SU-DHL-6 (cell line): ENCODE data around the gene FAM117A.

Source experiments
- H2AFZ ChIP-seq: fragments of 200-600 bp; sonication (generic); 2 replicates; pipeline ENCODE4 v1.6.1; 2014; ENCODE audit warnings: low read depth, mild to moderate bottlenecking, moderate library complexity, mixed read lengths, antibody characterized with exemption, low read length; ENCODE audit not compliant: severe bottlenecking
- H3F3A ChIP-seq: fragments of 200-600 bp; shearing (Covaris generic); 2 replicates; pipeline ENCODE4 v1.6.0; 2016; ENCODE audit warnings: antibody characterized with exemption, mild to moderate bottlenecking; ENCODE audit not compliant: insufficient read depth
- H3K27ac ChIP-seq: fragments of 200-600 bp; sonication (generic); 2 replicates; pipeline ENCODE4 v1.5.1; 2016; ENCODE audit warnings: low read depth, mild to moderate bottlenecking, low read length, moderate library complexity, mixed read lengths
- H3K27me3 ChIP-seq: fragments of 200-600 bp; sonication (generic), shearing (Covaris generic); 2 replicates; pipeline ENCODE4 v1.6.0; 2014; ENCODE audit warnings: mild to moderate bottlenecking, low read length
- H3K36me3 ChIP-seq: fragments of 200-600 bp; sonication (generic); 2 replicates; pipeline ENCODE4 v1.6.1; 2014; ENCODE audit warnings: mild to moderate bottlenecking, low read length, mixed read lengths
- H3K4me2 ChIP-seq: fragments of 300-600, 200-600 bp; shearing (Covaris generic), sonication (generic); 2 replicates; pipeline ENCODE4 v1.6.0; 2014; ENCODE audit warnings: low read length, low read depth, mild to moderate bottlenecking; ENCODE audit not compliant: poor library complexity, severe bottlenecking
- H3K4me3 ChIP-seq: fragments of 200-600 bp; sonication (generic); 2 replicates; pipeline ENCODE4 v1.5.1; 2014; ENCODE audit warnings: antibody characterized with exemption, low read length, mild to moderate bottlenecking, mixed read lengths; ENCODE audit not compliant: insufficient read depth, poor library complexity, severe bottlenecking
- H3K79me2 ChIP-seq: fragments of 200-600 bp; sonication (generic); 2 replicates; pipeline ENCODE4 v1.6.1; 2014; ENCODE audit warnings: mild to moderate bottlenecking, low read length, moderate library complexity; ENCODE audit not compliant: insufficient read depth
- H3K9ac ChIP-seq: fragments of 200-600 bp; sonication (generic); 2 replicates; pipeline ENCODE4 v1.7.0; 2014; ENCODE audit warnings: mild to moderate bottlenecking, low read length
- H3K9me2 ChIP-seq: fragments of 200-600 bp; sonication (generic); replicated peaks from 2 replicates; pipeline ENCODE4 v1.6.1; 2014; ENCODE audit warnings: low read length; ENCODE audit not compliant: insufficient read depth
- H3K9me3 ChIP-seq: fragments of 200-600 bp; sonication (generic); 2 replicates; pipeline ENCODE4 v1.6.1; 2014; ENCODE audit warnings: low read length, mixed read lengths; ENCODE audit not compliant: insufficient read depth
- H4K20me1 ChIP-seq: fragments of 200-600 bp; sonication (generic); 2 replicates; pipeline ENCODE4 v1.6.1; 2014; ENCODE audit warnings: low read depth, mild to moderate bottlenecking, antibody characterized with exemption, low read length, moderate library complexity, mixed read lengths
- EZH2phosphoT487 ChIP-seq: fragments of 200-600 bp; sonication (generic), shearing (Covaris generic); conservative IDR thresholded peaks from 2 replicates; pipeline ENCODE4 v1.6.1; 2018; ENCODE audit warnings: mild to moderate bottlenecking, antibody characterized with exemption, low read length, moderate library complexity, mixed read lengths
- TF ChIP-seq, protein P1 (sequence below): fragments of 200-600 bp; sonication (generic); IDR thresholded peaks from one replicate; pipeline ENCODE4 v1.5.1; 2017; ENCODE audit warnings: antibody characterized with exemption, mild to moderate bottlenecking, low read length, moderate library complexity; ENCODE audit not compliant: insufficient read depth, poor library complexity, severe bottlenecking

Gene FAM117A

DNA sequence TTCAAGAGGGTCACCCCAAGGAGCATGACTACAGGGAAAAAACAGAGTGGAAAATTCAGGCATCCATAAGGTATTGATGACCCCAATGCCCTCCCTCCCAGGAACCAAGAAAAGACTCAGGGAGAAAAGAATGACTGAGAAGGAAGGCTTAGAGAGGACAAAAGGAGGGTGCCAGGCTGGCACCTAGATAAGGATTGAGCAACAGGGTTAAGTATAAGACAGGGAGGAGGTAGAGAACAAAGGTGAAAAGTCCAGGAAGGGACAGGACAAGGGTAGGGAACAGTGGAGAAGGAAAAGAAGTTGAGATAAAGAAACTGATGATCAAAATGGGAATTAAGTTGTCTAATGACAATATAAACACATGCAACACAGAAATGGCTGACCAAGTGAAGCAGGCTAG, 58.7 kb downstream of the FAM117A start:
- no peak overlapping the region for H3K27ac ChIP-seq
- H4K20me1 ChIP-seq: no peaks in the 10 kb centered on the region
- peaks cover 10% of the 10 kb centered on the region for H3K79me2 ChIP-seq
- H3K27me3 ChIP-seq: no peaks in the 10 kb centered on the region
- H3K4me3 ChIP-seq: no peak overlapping the region
- H3K4me2 ChIP-seq: no peak overlapping the region
- H3K9me3 ChIP-seq: no peaks in the 10 kb centered on the region
- no peak for TF ChIP-seq EZH2phosphoT487
- TF ChIP-seq, protein P1, sequence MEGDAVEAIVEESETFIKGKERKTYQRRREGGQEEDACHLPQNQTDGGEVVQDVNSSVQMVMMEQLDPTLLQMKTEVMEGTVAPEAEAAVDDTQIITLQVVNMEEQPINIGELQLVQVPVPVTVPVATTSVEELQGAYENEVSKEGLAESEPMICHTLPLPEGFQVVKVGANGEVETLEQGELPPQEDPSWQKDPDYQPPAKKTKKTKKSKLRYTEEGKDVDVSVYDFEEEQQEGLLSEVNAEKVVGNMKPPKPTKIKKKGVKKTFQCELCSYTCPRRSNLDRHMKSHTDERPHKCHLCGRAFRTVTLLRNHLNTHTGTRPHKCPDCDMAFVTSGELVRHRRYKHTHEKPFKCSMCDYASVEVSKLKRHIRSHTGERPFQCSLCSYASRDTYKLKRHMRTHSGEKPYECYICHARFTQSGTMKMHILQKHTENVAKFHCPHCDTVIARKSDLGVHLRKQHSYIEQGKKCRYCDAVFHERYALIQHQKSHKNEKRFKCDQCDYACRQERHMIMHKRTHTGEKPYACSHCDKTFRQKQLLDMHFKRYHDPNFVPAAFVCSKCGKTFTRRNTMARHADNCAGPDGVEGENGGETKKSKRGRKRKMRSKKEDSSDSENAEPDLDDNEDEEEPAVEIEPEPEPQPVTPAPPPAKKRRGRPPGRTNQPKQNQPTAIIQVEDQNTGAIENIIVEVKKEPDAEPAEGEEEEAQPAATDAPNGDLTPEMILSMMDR: no peak
- no peak overlapping the region for H3K9ac ChIP-seq
- no peaks in the 10 kb centered on the region for H3K9me2 ChIP-seq
- no peak overlapping the region for H2AFZ ChIP-seq
- H3K36me3 ChIP-seq: 0 out of 2 replicates have a peak, but pooled peaks cover 3% of the 10 kb centered on the region
- no peaks in the 10 kb centered on the region for H3F3A ChIP-seq

DNA sequence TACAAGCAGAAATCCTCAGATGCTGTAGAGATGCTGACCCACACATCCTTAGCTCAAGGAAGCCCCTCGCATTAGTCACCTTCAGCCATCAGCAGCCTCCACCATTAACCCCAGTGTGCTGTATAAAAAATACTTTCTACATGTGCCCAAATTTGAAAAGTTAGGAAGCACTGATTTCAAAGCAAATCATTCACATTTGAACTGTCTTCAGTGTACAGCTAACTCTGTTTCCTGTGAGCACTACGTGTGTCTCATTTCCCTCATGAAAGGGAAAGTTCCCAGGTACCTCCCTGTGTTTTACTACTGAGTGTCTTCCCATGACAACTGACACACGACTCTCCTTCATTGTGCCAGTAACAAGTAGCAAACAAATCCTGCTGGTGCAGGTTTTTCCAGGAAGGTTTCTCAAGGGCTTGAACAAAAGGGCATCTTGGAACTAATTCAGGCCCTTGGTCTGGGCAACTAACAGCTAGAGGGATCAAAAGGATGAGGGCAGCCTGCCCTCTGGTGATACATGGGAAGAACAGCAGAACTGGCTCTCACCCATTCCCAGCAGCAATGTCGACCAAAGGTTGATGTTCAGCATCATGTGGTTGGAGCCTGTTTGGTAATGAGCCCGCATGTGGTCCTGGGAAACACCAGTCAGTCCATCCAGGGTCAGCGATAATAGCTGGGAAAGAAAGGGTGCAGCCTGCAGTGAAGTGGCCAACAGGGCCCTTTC, 60.2 kb downstream of the FAM117A start:
- H3K36me3 ChIP-seq: 0 out of 2 replicates have a peak, but pooled peaks cover 3% of the 10 kb centered on the region
- H2AFZ ChIP-seq: no peak overlapping the region
- no peak overlapping the region for H3K4me2 ChIP-seq
- no peaks in the 10 kb centered on the region for H3K9me2 ChIP-seq
- H3K27ac ChIP-seq: no peak overlapping the region
- no peak overlapping the region for H3K4me3 ChIP-seq
- H4K20me1 ChIP-seq: no peaks in the 10 kb centered on the region
- H3K9me3 ChIP-seq: no peaks in the 10 kb centered on the region
- TF ChIP-seq EZH2phosphoT487: no peak
- TF ChIP-seq, protein P1: no peak
- H3K79me2 ChIP-seq: peaks cover 10% of the 10 kb centered on the region
- no peak overlapping the region for H3K9ac ChIP-seq
- no peaks in the 10 kb centered on the region for H3F3A ChIP-seq
- H3K27me3 ChIP-seq: no peaks in the 10 kb centered on the region

DNA sequence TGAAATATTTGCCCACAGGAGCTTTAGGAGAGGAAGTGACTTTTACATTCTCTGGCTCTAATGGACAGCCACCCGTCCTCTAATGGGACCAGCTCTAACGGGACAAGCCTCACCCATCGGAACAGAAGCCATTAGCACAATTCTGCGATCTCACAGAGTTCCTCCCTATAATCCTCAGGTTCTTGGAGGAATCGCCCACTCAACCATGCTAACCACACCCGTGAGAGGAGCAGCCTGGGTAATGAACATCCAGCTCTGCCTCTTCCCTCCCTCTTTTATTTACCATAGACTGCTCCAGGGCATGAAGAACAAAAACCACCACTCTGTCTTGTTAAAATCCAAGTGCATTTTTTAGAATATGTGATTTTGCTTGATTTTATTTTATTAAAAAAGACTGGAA, 63.0 kb downstream of the FAM117A start:
- Histone ChIP-seq H3K36me3 (0 out of 2 replicates have a peak, but pooled peaks cover 3% of the 10 kb centered on the region), H3K4me2 (no peak overlapping the region)

More for the DNA sequence above, 63.0 kb downstream of the FAM117A start:
- Histone ChIP-seq H3K79me2 (no peaks in the 10 kb centered on the region), H3K4me3 (no peak overlapping the region), H3K27ac (no peak overlapping the region), H3K9me3 (no peaks in the 10 kb centered on the region), H3K9ac (no peak overlapping the region), H3K9me2 (no peaks in the 10 kb centered on the region), H3F3A (no peaks in the 10 kb centered on the region), H3K27me3 (no peaks in the 10 kb centered on the region), H2AFZ (no peak overlapping the region), H4K20me1 (no peaks in the 10 kb centered on the region)
- no peak for TF ChIP-seq EZH2phosphoT487
- TF ChIP-seq, protein P1: no peak
